HG03060 (cell line): ENCODE measurements around the gene BAIAP3.

Experiments used
- ATAC-seq: cut with Tn5 transposase; IDR thresholded peaks from one replicate; pipeline ENCODE4 v1.9.1; 2021; ENCODE audit warnings: low read depth, moderate number of reproducible peaks; ENCODE audit not compliant: unreplicated experiment

The BAIAP3 gene

DNA sequence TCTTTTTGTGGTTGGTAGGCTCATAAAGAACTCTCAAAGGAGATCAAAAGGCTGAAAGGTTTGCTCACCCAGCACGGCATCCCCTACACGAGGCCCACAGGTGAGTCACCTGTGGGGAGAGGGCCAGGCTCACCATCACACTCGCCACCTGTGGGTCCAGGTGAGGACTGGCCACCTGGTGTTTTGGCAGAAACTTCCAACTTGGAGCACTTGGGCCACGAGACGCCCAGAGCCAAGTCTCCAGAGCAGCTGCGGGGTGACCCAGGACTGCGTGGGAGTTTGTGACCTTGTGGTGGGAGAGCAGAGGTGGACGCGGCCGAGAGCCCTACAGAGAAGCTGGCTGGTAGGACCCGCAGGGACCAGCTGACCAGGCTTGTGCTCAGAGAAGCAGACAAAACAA is 29.4 kb downstream of the BAIAP3 start:
- ATAC-seq = no peak

- no peak for ATAC-seq
Measured at GRCh38 chr16:1363501-1364041, 30.1 kb downstream of the BAIAP3 start.

- ATAC-seq = no peak
Measured at GRCh38 chr16:1364510-1364909, 31.1 kb downstream of the BAIAP3 start.

GRCh38 chr16:1366060-1366711 is 32.7 kb downstream of the BAIAP3 start:
- ATAC-seq = no peak

GRCh38 chr16:1366712-1367299 is 33.4 kb downstream of the BAIAP3 start:
- no peak for ATAC-seq

DNA sequence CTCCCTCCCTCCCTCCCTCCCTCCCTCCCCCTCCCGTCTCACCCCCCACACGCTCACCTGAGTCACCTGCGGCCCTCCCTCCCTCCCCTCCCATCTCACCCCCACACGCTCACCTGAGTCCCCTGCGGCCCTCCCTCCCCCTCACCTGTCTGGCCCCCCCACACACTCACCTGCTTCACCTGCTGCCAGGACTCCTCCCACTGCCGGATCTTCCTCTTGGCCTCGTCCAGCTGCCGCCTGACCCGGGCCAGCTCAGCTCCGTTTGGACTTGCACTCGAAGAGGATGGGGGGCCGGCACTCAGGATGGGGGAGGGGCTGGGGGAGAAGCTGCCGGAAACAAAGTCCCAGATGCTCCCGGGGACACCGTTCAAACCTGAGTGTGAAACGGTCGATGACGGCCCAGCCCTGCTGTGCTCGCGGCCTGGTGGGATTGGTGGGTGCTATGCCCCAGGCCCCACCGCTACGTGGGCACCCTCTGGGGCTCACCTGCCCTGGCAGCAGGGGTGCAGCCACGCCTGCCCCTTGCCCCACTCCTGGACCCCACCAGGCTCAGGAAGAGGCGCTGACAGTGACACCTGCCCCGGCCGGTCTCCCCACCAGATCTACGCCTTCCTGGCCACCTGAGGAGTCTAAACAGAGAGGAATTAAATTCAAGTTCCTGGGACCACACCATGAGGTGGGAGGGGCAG is 34.2 kb downstream of the BAIAP3 start:
- ATAC-seq = no peak

- no peak for ATAC-seq
Measured at GRCh38 chr16:1371054-1371978, 37.9 kb downstream of the BAIAP3 start.

DNA sequence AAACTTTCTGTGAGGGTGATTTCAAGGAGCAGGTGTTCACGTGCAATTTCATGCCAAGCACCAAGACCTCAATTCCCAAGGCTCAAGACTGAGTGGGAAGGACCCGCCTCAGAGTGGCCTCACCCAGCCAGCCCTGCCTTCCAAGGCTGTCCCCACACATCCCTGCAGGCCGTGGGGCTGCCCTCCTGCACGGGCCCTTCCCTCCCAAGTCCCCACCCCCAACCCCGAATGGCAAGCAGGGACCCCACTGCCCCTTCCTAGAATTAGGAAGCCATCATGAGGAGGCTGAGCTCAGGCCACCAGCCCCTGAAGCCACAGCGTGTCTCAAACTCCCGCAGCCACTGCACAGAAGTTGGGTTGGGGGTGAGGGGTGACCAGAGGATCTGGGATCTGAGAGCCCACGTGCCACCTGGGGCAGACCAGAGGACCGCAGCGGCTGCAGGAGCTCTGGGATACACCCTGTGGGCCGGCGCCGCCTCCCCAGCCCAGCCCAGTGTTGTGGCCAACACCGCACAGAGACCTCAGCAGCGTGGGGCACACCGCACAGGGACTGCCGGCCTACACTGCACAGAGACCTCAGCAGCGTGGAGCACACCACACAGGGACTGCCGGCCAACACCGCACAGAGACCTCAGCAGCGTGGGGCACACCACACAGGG is 39.0 kb downstream of the BAIAP3 start:
- ATAC-seq = no peak

GRCh38 chr16:1374418-1375297 is 41.2 kb downstream of the BAIAP3 start:
- ATAC-seq = no peak

- no peak for ATAC-seq
Measured at GRCh38 chr16:1375298-1375640, 41.8 kb downstream of the BAIAP3 start.

- ATAC-seq = no peak
Measured at GRCh38 chr16:1375741-1376410, 42.4 kb downstream of the BAIAP3 start.

DNA sequence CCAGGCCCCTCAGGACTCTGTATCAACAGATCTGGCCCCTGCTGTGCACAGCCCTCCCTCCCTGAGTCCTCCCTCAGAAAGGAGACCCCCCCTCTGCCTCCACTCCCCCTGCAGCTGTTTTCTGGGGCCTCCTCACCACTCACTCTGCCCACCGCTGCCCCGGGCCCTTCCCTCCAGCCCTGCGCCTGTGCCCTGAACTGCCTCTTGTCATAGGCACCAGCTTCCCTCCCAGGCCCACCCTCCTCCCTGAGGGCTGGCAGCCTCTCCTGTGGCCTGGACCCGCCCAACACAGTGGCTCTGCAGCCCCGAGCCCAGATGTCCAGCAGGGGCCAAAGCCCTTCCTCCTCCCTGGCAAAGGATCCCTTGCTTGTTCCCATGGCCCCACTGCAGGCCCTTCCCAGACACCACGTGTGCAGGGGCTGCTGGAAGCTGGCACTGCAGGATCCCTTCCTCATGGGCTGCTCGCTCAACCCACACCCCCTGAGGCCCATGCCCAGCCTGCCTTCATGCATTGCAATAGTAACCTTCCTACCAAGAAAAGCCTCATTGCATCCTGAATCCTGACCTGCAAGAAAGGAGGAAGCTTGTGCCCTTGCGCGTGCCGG is 44.1 kb downstream of the BAIAP3 start:
- no peak for ATAC-seq

GRCh38 chr16:1378087-1378803 is 44.8 kb downstream of the BAIAP3 start:
- no peak for ATAC-seq

DNA sequence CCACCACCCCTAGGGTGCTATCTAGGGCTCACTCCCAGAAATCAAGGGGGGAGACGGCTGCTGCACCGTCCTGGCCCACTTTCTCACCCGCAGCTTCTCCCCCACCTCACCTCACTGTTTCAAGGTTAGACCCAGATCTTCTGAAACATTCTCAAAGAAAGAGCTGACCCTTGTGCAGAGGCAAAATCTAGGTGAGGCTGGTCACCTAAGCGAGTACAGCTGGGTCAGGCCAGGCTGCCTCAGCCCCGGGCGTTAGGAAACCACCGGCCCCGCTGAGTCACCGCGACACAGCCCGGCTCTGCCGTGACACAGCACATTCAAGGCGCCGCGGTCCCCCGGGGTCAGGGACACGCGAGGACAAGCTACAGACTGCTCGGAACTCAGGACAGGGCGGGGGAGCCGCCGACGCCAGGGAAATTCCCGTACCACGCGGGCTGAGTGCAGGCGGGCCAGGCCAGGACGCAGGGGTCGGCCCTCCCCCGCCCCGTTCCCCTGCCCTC is 45.4 kb downstream of the BAIAP3 start:
- ATAC-seq = no peak

DNA sequence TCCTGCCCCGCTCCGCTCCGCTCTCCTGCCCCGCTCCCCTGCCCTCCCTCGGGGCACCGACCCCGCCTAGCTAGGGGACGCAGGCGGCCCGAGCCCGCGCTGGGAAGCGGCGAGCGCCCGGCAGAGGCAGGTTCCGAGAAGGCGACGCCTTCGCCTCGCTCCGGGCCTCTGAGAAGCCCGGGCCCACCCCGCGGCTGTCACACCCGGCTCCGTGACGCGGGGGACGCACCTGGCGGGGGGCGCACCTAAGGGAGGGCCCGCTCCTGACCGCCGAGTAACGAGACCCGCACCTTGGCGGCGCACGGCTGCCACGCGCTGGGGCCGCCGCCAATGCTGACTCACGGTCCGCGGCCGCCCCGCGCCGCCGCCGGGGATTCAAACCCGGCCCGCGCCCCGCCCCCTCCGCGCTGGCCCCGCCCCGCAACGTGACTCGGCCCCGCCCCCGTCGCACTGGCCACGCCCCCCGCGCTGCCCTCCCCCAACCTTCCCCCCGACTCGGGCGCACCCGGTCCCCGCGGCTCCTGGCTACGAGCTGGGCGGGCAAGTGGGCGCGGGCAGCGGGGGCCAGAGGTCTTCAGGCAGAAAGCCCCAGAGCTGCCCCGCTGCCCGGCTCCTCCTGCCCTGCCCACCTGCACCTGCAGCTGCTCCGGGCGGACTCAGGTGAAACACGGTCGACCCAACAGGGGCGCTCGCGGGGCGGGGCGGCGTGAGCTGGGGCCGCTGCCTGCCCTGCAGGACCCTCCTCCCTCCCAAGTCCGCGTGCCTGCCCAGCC is 46.0 kb downstream of the BAIAP3 start:
- no peak for ATAC-seq

DNA sequence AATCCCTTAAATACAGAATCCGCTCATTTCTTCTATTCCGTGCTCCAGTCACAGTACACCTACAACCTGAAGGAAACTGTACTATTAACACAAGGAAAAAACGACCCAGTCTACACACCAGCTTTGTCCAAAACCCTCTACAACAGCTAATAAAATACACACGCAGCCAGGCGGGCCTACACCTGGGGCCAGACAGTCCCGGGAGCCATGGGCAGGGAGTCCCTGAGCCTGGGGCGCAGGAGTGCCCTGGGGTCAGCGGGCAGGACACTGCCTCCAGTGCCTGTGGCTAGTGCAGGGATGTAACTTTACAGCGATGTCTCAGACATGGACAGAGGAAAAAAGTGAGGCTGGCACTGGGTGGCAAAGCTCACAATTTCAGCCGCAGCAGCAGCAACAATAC is 46.8 kb downstream of the BAIAP3 start:
- no peak for ATAC-seq
